H1 (cell line): ENCODE results near the gene UFM1. TPM values are rescaled to one million over a fixed set of nuclear protein-coding genes. Genes with fewer than 3 reads are reported as not detected.
"Not testable (repeated sequence)": the region's sequence is repeated elsewhere in the genome, so short reads cannot be mapped to it uniquely, and the experiment has no call there.

Experiments used
- CTCF ChIA-PET: fragments of 300-600 bp; sonication (Branson Sonifier 250); formaldehyde crosslinking; loops from one replicate; lab custom pipeline; 2021; ENCODE audit not compliant: partially characterized antibody; lab: Charles Lee
- POLR2A ChIA-PET: fragments of 300-600 bp; sonication (Branson Sonifier 250); formaldehyde crosslinking; loops from one replicate; lab custom pipeline; 2021; ENCODE audit warnings: inconsistent platforms; ENCODE audit not compliant: partially characterized antibody; lab: Charles Lee
- DNase-seq, 2 experiments: peaks; one replicate each; pipeline versions ENCODE4 v3.0.0 to v3.0.0-alpha.2; 2010 to 2022; ENCODE audit warnings: low spot score in 2 of 2, low read depth in 1 of 2, mixed read lengths in 1 of 2
- FAIRE-seq: peaks from 2 replicates; lab custom pipeline; 2011; peaks lifted over from hg19 to GRCh38; lab: Jason Lieb, UNC
- H2AFZ ChIP-seq: 2 replicates; pipeline ENCODE4 v1.8.1; 2012; ENCODE audit warnings: low read length, inconsistent platforms
- H2AK5ac ChIP-seq: 2 replicates; pipeline ENCODE4 v1.6.1; 2013; ENCODE audit warnings: low read depth, low read length
- H2BK120ac ChIP-seq: replicated peaks from 2 replicates; pipeline ENCODE3; 2013; ENCODE audit warnings: low read depth, low read length, inconsistent platforms
- H2BK12ac ChIP-seq: 2 replicates; pipeline ENCODE4 v1.6.1; 2013; ENCODE audit warnings: low read depth, low read length
- H2BK15ac ChIP-seq: 2 replicates; pipeline ENCODE4 v1.6.1; 2013; ENCODE audit warnings: low read length
- H2BK20ac ChIP-seq: 2 replicates; pipeline ENCODE4 v1.6.1; 2013; ENCODE audit warnings: low read length
- H2BK5ac ChIP-seq: 2 replicates; pipeline ENCODE4 v1.6.1; 2013; ENCODE audit warnings: low read depth, low read length
- H3K14ac ChIP-seq: 2 replicates; pipeline ENCODE4 v1.6.1; 2013; ENCODE audit warnings: inconsistent platforms; ENCODE audit not compliant: insufficient read length
- H3K18ac ChIP-seq: 2 replicates; pipeline ENCODE4 v1.6.1; 2013; ENCODE audit warnings: low read length; ENCODE audit errors: extremely low read depth
- H3K23ac ChIP-seq: 2 replicates; pipeline ENCODE4 v1.6.1; 2013; ENCODE audit warnings: inconsistent platforms; ENCODE audit not compliant: insufficient read length
- H3K23me2 ChIP-seq: 2 replicates; pipeline ENCODE4 v1.6.1; 2013; ENCODE audit warnings: low read depth, low read length
- H3K27ac ChIP-seq: 2 replicates; pipeline ENCODE4 v1.6.1; 2011; ENCODE audit warnings: low read depth, low read length, inconsistent platforms
- H3K27me3 ChIP-seq, 4 experiments: replicated peaks in 1 of 4; 1 replicate in 1 of 4; 2 replicates in 3 of 4; pipeline versions ENCODE4 v1.6.1 to v1.8.1; 2011 to 2013; ENCODE audit warnings: low read length in 3 of 4, mild to moderate bottlenecking in 3 of 4, inconsistent platforms in 2 of 4, mixed read lengths in 2 of 4, moderate library complexity in 1 of 4; ENCODE audit not compliant: control insufficient read depth in 3 of 4, insufficient read depth in 3 of 4; ENCODE audit errors: extremely low read depth in 1 of 4
- H3K36me3 ChIP-seq, 4 experiments: 2 replicates each; pipeline versions ENCODE4 v1.6.1 to v1.8.1; 2011 to 2013; ENCODE audit warnings: mild to moderate bottlenecking in 4 of 4, low read length in 3 of 4, moderate library complexity in 2 of 4, control low read depth in 1 of 4, inconsistent platforms in 1 of 4; ENCODE audit not compliant: insufficient read depth in 4 of 4, control insufficient read depth in 2 of 4
- H3K4ac ChIP-seq: replicated peaks from 2 replicates; pipeline ENCODE3; 2013; ENCODE audit warnings: low read length, low read depth, mixed read lengths, inconsistent platforms; ENCODE audit not compliant: insufficient read length
- H3K4me1 ChIP-seq, 4 experiments: replicated peaks in 1 of 4; 1 replicate in 1 of 4; 2 replicates in 3 of 4; pipeline versions ENCODE4 v1.6.1 to v1.8.1; 2011 to 2013; ENCODE audit warnings: low read length in 3 of 4, inconsistent platforms in 2 of 4, mixed read lengths in 1 of 4; ENCODE audit not compliant: insufficient read depth in 4 of 4, control insufficient read depth in 3 of 4
- H3K4me2 ChIP-seq, 2 experiments: 2 replicates each; pipeline versions ENCODE4 v1.6.1 to v1.8.1; 2011 to 2013; ENCODE audit warnings: low read depth in 2 of 2, low read length in 2 of 2, control low read depth in 1 of 2, inconsistent platforms in 1 of 2, mild to moderate bottlenecking in 1 of 2; ENCODE audit not compliant: insufficient read depth in 1 of 2
- H3K4me3 ChIP-seq, 4 experiments: fragments of 200-600, 300-600 bp in 1 of 4; sonication (generic), shearing (Covaris generic), sonication (Bioruptor Twin) in 1 of 4; 2 replicates each; pipeline versions ENCODE4 v1.5.1 to v1.8.1; 2011 to 2016; ENCODE audit warnings: low read length in 4 of 4, low read depth in 3 of 4, control low read depth in 2 of 4, inconsistent platforms in 2 of 4, mild to moderate bottlenecking in 2 of 4, mixed read lengths in 1 of 4, moderate library complexity in 1 of 4; ENCODE audit not compliant: insufficient read depth in 2 of 4; ENCODE audit errors: extremely low read depth in 1 of 4
- H3K56ac ChIP-seq: replicated peaks from 2 replicates; pipeline ENCODE3; 2013; ENCODE audit warnings: low read depth, mild to moderate bottlenecking, mixed read lengths, low read length, inconsistent platforms; ENCODE audit not compliant: insufficient read length
- H3K79me1 ChIP-seq: 2 replicates; pipeline ENCODE4 v1.6.1; 2013; ENCODE audit warnings: low read depth, low read length, control low read depth
- H3K79me2 ChIP-seq, 2 experiments: 2 replicates each; pipeline versions ENCODE4 v1.6.1 to v1.8.1; 2012 to 2013; ENCODE audit warnings: low read length in 2 of 2, mild to moderate bottlenecking in 2 of 2, inconsistent platforms in 1 of 2; ENCODE audit not compliant: insufficient read depth in 2 of 2, control insufficient read depth in 1 of 2
- H3K9ac ChIP-seq, 4 experiments: replicated peaks in 1 of 4; 1 replicate in 1 of 4; 2 replicates in 3 of 4; pipeline versions ENCODE4 v1.6.1 to v1.8.1; 2011 to 2013; ENCODE audit warnings: low read depth in 3 of 4, low read length in 3 of 4, control low read depth in 2 of 4, mild to moderate bottlenecking in 2 of 4, moderate library complexity in 2 of 4, inconsistent platforms in 1 of 4; ENCODE audit errors: extremely low read depth in 1 of 4
- H3K9me3 ChIP-seq, 2 experiments: 2 replicates each; pipeline versions ENCODE4 v1.6.1 to v1.8.1; 2012 to 2013; ENCODE audit warnings: mild to moderate bottlenecking in 2 of 2, moderate library complexity in 2 of 2, control low read depth in 1 of 2, inconsistent platforms in 1 of 2, low read depth in 1 of 2, low read length in 1 of 2, mixed read lengths in 1 of 2; ENCODE audit not compliant: insufficient read depth in 2 of 2
- H4K20me1 ChIP-seq, 2 experiments: replicated peaks in 1 of 2; 2 replicates each; pipeline versions ENCODE3 to v1.8.1; 2011 to 2013; ENCODE audit warnings: inconsistent platforms in 2 of 2, low read length in 2 of 2, mild to moderate bottlenecking in 1 of 2; ENCODE audit not compliant: insufficient read depth in 2 of 2, control insufficient read depth in 1 of 2
- H4K5ac ChIP-seq: 2 replicates; pipeline ENCODE4 v1.6.1; 2013; ENCODE audit warnings: low read length, low read depth, mixed read lengths, inconsistent platforms; ENCODE audit not compliant: insufficient read length
- H4K8ac ChIP-seq: 2 replicates; pipeline ENCODE4 v1.8.0; 2013; ENCODE audit warnings: mild to moderate bottlenecking, moderate library complexity, low read length, inconsistent platforms; ENCODE audit not compliant: insufficient read depth; ENCODE audit errors: extremely low read depth
- H4K91ac ChIP-seq: replicated peaks from 2 replicates; pipeline ENCODE3; 2013; ENCODE audit warnings: low read length, mixed read lengths, inconsistent platforms; ENCODE audit not compliant: insufficient read length
- WGBS, 2 experiments: shearing (Covaris generic) in 1 of 2; methylation state at CpG; one replicate each; pipeline versions ENCODE4 v1.1.6 to v1.1.7; 2013 to 2015; ENCODE audit warnings: low lambda C conversion rate in 2 of 2, mixed read lengths in 2 of 2, inconsistent platforms in 1 of 2, low coverage in 1 of 2, missing lambda C conversion rate in 1 of 2; ENCODE audit not compliant: insufficient replicate concordance in 2 of 2, insufficient coverage in 1 of 2, insufficient read length in 1 of 2; ENCODE audit errors: extremely low coverage in 1 of 2, missing lambda C conversion rate in 1 of 2; 5-methylcytosine and 5-hydroxymethylcytosine counted together
- polyA plus RNA-seq, 7 experiments: library from polyadenylated mRNA; depleted of rRNA in 3 of 7; stranded (reverse) in 5 of 7; unstranded in 2 of 7; fragments of >200 nt in 5 of 7; fragments of 200-250 nt in 2 of 7; gene quantifications; 1 replicate in 5 of 7; 2 replicates in 1 of 7; 4 replicates in 1 of 7; pipeline versions ENCODE4 v1.2.1 to v1.2.3, GENCODE V29; 2011 to 2013; ENCODE audit warnings: missing spikeins in 2 of 7, mixed read lengths in 2 of 7
- total RNA-seq: library from RNA; stranded (reverse); fragmentation: NEBNext Ultra II Directional; extraction: Animal tissue kit (Norgen Biotek cat#: 25700); gene quantifications from 2 replicates; pipeline ENCODE4 v1.2.1, GENCODE V29; 2021

The UFM1 gene
- total and polyA plus RNA-seq, 2 of the 8 experiments (the other 6 are each of a cell fraction or from before 2014, with no cell fraction given) = 16.0 to 34.3 TPM

DNA sequence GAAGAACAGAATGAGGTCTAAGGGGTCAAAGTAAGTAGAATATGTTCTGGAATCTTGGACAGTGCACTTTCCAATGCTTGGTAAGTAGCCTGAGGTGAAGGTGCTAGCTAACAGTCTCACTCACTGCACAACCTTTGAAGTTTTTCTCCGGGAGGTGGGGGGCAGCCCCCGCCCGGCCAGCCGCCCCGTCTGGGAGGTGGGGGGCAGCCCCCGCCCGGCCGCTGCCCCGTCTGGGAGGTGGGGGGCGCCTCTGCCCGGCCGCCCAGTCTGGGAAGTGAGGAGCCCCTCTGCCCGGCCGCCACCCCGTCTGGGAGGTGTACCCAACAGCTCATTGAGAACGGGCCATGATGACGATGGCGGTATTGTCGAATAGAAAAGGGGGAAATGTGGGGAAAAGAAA lies 14.1 kb downstream of the UFM1 start:
- H2BK12ac ChIP-seq, H3K18ac ChIP-seq, H2BK120ac ChIP-seq, H3K79me2 ChIP-seq, FAIRE-seq, H3K14ac ChIP-seq, H4K8ac ChIP-seq, H2BK20ac ChIP-seq, H3K4me1 ChIP-seq, H3K79me1 ChIP-seq, H3K23me2 ChIP-seq, H3K4me2 ChIP-seq, H3K27ac ChIP-seq, DNase-seq, H2AK5ac ChIP-seq, H3K4me3 ChIP-seq, CTCF ChIA-PET, H4K91ac ChIP-seq, H2BK15ac ChIP-seq, H3K9me3 ChIP-seq, H4K5ac ChIP-seq, H3K23ac ChIP-seq, H2BK5ac ChIP-seq, H2AFZ ChIP-seq, H4K20me1 ChIP-seq, H3K4ac ChIP-seq, POLR2A ChIA-PET, H3K9ac ChIP-seq, H3K27me3 ChIP-seq, H3K56ac ChIP-seq: not testable (repeated sequence)
- 87% methylated on average over 4 of the region's 19 CpGs; no CpG with 5 or more reads in 1 of the 2 experiments for WGBS, 2 experiments
- peaks cover 2 to 33% (median 14%) of the 10 kb centered on the region in 4 experiments; a peak in 5 of 8 replicates for H3K36me3 ChIP-seq
